ENCODE measurements around the gene CADPS2. TPM values are rescaled to one million over a fixed set of nuclear protein-coding genes. Genes with fewer than 3 reads are reported as not detected.
A peak's percentile ranks its signal among the peaks of the same experiment; 100 is the strongest.

Gene CADPS2
- total RNA-seq, 2 experiments from 2014 or later, result not detected

- H4K20me1 ChIP-seq (ENCODE audit: insufficient read depth, low read length), result no peaks in the 10 kb centered on the region
- no peaks in the 10 kb centered on the region for H3K36me3 ChIP-seq (ENCODE audit: insufficient read depth, low read length)
- no peak for DNase-seq (ENCODE audit: low spot score)
- intact Hi-C loops (cut with micrococcal nuclease; ENCODE audit: unreplicated experiment), result loop anchor here (2.0 kb wide), 1 partner anchor 440 kb away; no protein-coding TSS in a partner anchor
- H3K9me2 ChIP-seq (ENCODE audit: insufficient read depth, low read length), result no peaks in the 10 kb centered on the region
- H3K9me3 ChIP-seq (ENCODE audit: low read length), result no peaks in the 10 kb centered on the region
- peak; percentile 78 for TF ChIP-seq CTCF (conservative IDR thresholded peaks at IDR 0.05; ENCODE audit: low read length)
- TF ChIP-seq EZH2phosphoT487 (IDR thresholded peaks at IDR 0.05; ENCODE audit: borderline replicate concordance, low read depth, low read length), result no peak
- H3K4me2 ChIP-seq (ENCODE audit: low read length), result no peak overlapping the region
- H2AFZ ChIP-seq (ENCODE audit: low read length), result no peak overlapping the region
- BruUV-seq (replicated peaks), result no TSS peak
- no peak overlapping the region for H3K4me3 ChIP-seq (ENCODE audit: low read depth, low read length, poor library complexity, severe bottlenecking)
- H3K79me2 ChIP-seq (ENCODE audit: insufficient read depth, low read depth, low read length), result no peaks in the 10 kb centered on the region
- H3K4me1 ChIP-seq (ENCODE audit: insufficient read depth, low read length, poor library complexity, severe bottlenecking), result no peaks in the 10 kb centered on the region
- no peak overlapping the region for H3K27ac ChIP-seq (ENCODE audit: low read depth, low read length, poor library complexity, severe bottlenecking)
- ChIA-PET CTCF (ENCODE audit: unreplicated experiment) (no interaction called here), POLR2A (interaction anchor here (1.1 kb wide), 1 partner anchor 12 kb away, joined by 3 read pairs; no protein-coding TSS in a partner anchor)
Observed at GRCh38 chr7:122532406-122533269, 353.6 kb downstream of the CADPS2 start.

GRCh38 chr7:122528879-122529481 is 357.3 kb downstream of the CADPS2 start:
- H3K36me3 ChIP-seq (ENCODE audit: insufficient read depth, low read length), result no peaks in the 10 kb centered on the region
- no peaks in the 10 kb centered on the region for H3K79me2 ChIP-seq (ENCODE audit: insufficient read depth, low read depth, low read length)
- intact Hi-C loops (cut with micrococcal nuclease; ENCODE audit: unreplicated experiment), result loop anchor here (1.0 kb wide), 1 partner anchor 310 kb away; no protein-coding TSS in a partner anchor
- H3K27ac ChIP-seq (ENCODE audit: low read depth, low read length, poor library complexity, severe bottlenecking), result no peak overlapping the region
- H4K20me1 ChIP-seq (ENCODE audit: insufficient read depth, low read length), result no peaks in the 10 kb centered on the region
- no TSS peak for BruUV-seq (replicated peaks)
- no peak overlapping the region for H2AFZ ChIP-seq (ENCODE audit: low read length)
- CTCF ChIA-PET (ENCODE audit: unreplicated experiment), result no interaction called here
- peak; percentile 89 for TF ChIP-seq CTCF (conservative IDR thresholded peaks at IDR 0.05; ENCODE audit: low read length)
- no peak for TF ChIP-seq EZH2phosphoT487 (IDR thresholded peaks at IDR 0.05; ENCODE audit: borderline replicate concordance, low read depth, low read length)
- POLR2A ChIA-PET, result no interaction called here
- no peaks in the 10 kb centered on the region for H3K4me1 ChIP-seq (ENCODE audit: insufficient read depth, low read length, poor library complexity, severe bottlenecking)
- DNase-seq (ENCODE audit: low spot score), result peak; percentile 40
- no peak overlapping the region for H3K4me2 ChIP-seq (ENCODE audit: low read length)
- no peaks in the 10 kb centered on the region for H3K9me3 ChIP-seq (ENCODE audit: low read length)
- H3K9me2 ChIP-seq (ENCODE audit: insufficient read depth, low read length), result no peaks in the 10 kb centered on the region
- H3K4me3 ChIP-seq (ENCODE audit: low read depth, low read length, poor library complexity, severe bottlenecking), result no peak overlapping the region

GRCh38 chr7:122525355-122525754 is 360.9 kb downstream of the CADPS2 start:
- no peaks in the 10 kb centered on the region for H3K9me3 ChIP-seq (ENCODE audit: low read length)
- H3K36me3 ChIP-seq (ENCODE audit: insufficient read depth, low read length), result no peaks in the 10 kb centered on the region
- no peaks in the 10 kb centered on the region for H3K9me2 ChIP-seq (ENCODE audit: insufficient read depth, low read length)
- no peaks in the 10 kb centered on the region for H3K4me1 ChIP-seq (ENCODE audit: insufficient read depth, low read length, poor library complexity, severe bottlenecking)
- H3K27ac ChIP-seq (ENCODE audit: low read depth, low read length, poor library complexity, severe bottlenecking), result no peak overlapping the region
- BruUV-seq (replicated peaks), result no TSS peak
- POLR2A ChIA-PET, result no interaction called here
- DNase-seq (ENCODE audit: low spot score), result no peak
- no peak overlapping the region for H3K4me2 ChIP-seq (ENCODE audit: low read length)
- no peaks in the 10 kb centered on the region for H3K79me2 ChIP-seq (ENCODE audit: insufficient read depth, low read depth, low read length)
- intact Hi-C loops (cut with micrococcal nuclease; ENCODE audit: unreplicated experiment), result no loop called here
- H2AFZ ChIP-seq (ENCODE audit: low read length), result no peak overlapping the region
- CTCF ChIA-PET (ENCODE audit: unreplicated experiment), result no interaction called here
- TF ChIP-seq CTCF (conservative IDR thresholded peaks at IDR 0.05; ENCODE audit: low read length), result no peak
- H4K20me1 ChIP-seq (ENCODE audit: insufficient read depth, low read length), result no peaks in the 10 kb centered on the region
- H3K4me3 ChIP-seq (ENCODE audit: low read depth, low read length, poor library complexity, severe bottlenecking), result no peak overlapping the region
